Measurements from ENCODE around the gene ZFYVE16.

DNA sequence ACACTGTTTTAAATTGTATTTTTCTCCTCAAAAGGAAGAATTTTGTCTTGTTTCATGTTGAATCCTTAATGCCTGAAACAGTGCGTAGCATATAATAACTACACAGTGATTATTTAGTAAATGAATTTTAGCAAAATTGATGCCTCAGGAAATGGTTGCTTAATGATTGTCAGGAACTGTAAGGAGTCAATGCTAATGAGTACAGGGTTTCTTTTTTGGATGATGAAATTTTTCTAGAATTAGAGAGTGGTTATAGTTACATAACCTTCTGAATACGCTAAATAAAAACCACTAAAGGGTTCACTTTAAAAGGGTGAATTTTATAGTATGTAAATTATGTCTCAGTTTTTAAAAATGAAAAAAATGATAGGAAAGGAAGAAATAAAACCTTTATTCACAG is 94.9 kb downstream of the ZFYVE16 start:
- TF ChIP-seq EZH2 (optimal IDR thresholded peaks at IDR 0.05; ENCODE audit: low read depth, low read length), result no peak
- TF ChIP-seq, protein P1, sequence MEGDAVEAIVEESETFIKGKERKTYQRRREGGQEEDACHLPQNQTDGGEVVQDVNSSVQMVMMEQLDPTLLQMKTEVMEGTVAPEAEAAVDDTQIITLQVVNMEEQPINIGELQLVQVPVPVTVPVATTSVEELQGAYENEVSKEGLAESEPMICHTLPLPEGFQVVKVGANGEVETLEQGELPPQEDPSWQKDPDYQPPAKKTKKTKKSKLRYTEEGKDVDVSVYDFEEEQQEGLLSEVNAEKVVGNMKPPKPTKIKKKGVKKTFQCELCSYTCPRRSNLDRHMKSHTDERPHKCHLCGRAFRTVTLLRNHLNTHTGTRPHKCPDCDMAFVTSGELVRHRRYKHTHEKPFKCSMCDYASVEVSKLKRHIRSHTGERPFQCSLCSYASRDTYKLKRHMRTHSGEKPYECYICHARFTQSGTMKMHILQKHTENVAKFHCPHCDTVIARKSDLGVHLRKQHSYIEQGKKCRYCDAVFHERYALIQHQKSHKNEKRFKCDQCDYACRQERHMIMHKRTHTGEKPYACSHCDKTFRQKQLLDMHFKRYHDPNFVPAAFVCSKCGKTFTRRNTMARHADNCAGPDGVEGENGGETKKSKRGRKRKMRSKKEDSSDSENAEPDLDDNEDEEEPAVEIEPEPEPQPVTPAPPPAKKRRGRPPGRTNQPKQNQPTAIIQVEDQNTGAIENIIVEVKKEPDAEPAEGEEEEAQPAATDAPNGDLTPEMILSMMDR (IDR thresholded peaks at IDR 0.05; ENCODE audit: low read length), result no peak
- TF ChIP-seq EZH2phosphoT487 (IDR thresholded peaks at IDR 0.05; ENCODE audit: low read length), result no peak

All from MM.1S (cell line).